BLaER1 treated with 17β-estradiol and CSF1 and Interleukin-3, amounts not matched to agents 10 nM and 100 nM (cell line): ENCODE results near the gene EZR.
"Not testable (repeated sequence)": the region's sequence is repeated elsewhere in the genome, so short reads cannot be mapped to it uniquely, and the experiment has no call there.

Experiments
- H3K27ac ChIP-seq, 11 experiments: shearing (Covaris generic); formaldehyde crosslinking; 2 replicates each; pipeline ENCODE4 v1.8.1; 2022
- H3K27me3 ChIP-seq, 11 experiments: shearing (Covaris generic); formaldehyde crosslinking; 2 replicates each; pipeline ENCODE4 v1.8.1; 2022
- H3K36me3 ChIP-seq, 11 experiments: shearing (Covaris generic); formaldehyde crosslinking; 2 replicates each; pipeline ENCODE4 v1.8.1; 2022
- H3K4me1 ChIP-seq, 10 experiments: shearing (Covaris generic); formaldehyde crosslinking; 2 replicates each; pipeline ENCODE4 v1.8.1; 2022
- H3K4me2 ChIP-seq, 11 experiments: shearing (Covaris generic); formaldehyde crosslinking; 2 replicates each; pipeline ENCODE4 v1.8.1; 2022
- H3K4me3 ChIP-seq, 10 experiments: shearing (Covaris generic); formaldehyde crosslinking; 2 replicates each; pipeline ENCODE4 v1.8.1; 2022
- H3K9ac ChIP-seq, 11 experiments: shearing (Covaris generic); formaldehyde crosslinking; 2 replicates each; pipeline ENCODE4 v1.8.1; 2022
- H3K9me3 ChIP-seq, 11 experiments: shearing (Covaris generic); formaldehyde crosslinking; replicated peaks in 1 of 11; 2 replicates each; pipeline ENCODE4 v1.8.1; 2022
- H4K20me1 ChIP-seq, 11 experiments: shearing (Covaris generic); formaldehyde crosslinking; 2 replicates each; pipeline ENCODE4 v1.8.1; 2022
- Cebpa-rat ChIP-seq, 11 experiments: shearing (Covaris generic); IDR thresholded peaks; 2 replicates each; pipeline ENCODE4 v1.8.1; 2022

The EZR gene

GRCh38 chr6:158836625-158837311 is 17.6 kb upstream of the EZR start:
- no peak for TF ChIP-seq Cebpa-rat (IDR thresholded peaks at IDR 0.05)
- H3K4me3 ChIP-seq = no peak overlapping the region; a peak in 1 of 20 replicates
- 0 out of 22 replicates have a peak, but pooled peaks cover 0 to under 1% (median 0%) of the 10 kb centered on the region in 11 experiments for H3K9me3 ChIP-seq
- H3K27me3 ChIP-seq = no peaks in the 10 kb centered on the region
- H3K4me2 ChIP-seq = peak overlapping the region; percentile 23 to 81 (median 67)
- peak overlapping the region in 1 of 11 experiments; percentile 42; a peak in 1 of 22 replicates for H3K9ac ChIP-seq
- peak overlapping the region in 1 of 11 experiments; percentile 44; a peak in 1 of 22 replicates for H3K27ac ChIP-seq
- H4K20me1 ChIP-seq = no peaks in the 10 kb centered on the region
- H3K36me3 ChIP-seq = no peaks in the 10 kb centered on the region
- H3K4me1 ChIP-seq = peaks cover 12 to 27% (median 21%) of the 10 kb centered on the region in 10 experiments; a peak in 18 of 20 replicates

- H3K27me3 ChIP-seq = no peaks in the 10 kb centered on the region
- H3K36me3 ChIP-seq = no peaks in the 10 kb centered on the region
- H3K9me3 ChIP-seq = no peaks in the 10 kb centered on the region
- no peak for TF ChIP-seq Cebpa-rat (IDR thresholded peaks at IDR 0.05)
- H3K27ac ChIP-seq = no peak overlapping the region
- H3K9ac ChIP-seq = no peak overlapping the region
- no peak overlapping the region for H3K4me3 ChIP-seq
- H3K4me1 ChIP-seq = peaks cover 8 to 27% (median 21%) of the 10 kb centered on the region in 10 experiments; a peak in 18 of 20 replicates
- peak overlapping the region in 9 of 11 experiments; percentile 45 to 81 (median 72); a peak in 17 of 22 replicates for H3K4me2 ChIP-seq
- H4K20me1 ChIP-seq = no peaks in the 10 kb centered on the region
These were observed 16.6 kb upstream of the EZR start for GRCh38 chr6:158835616-158836221.

- Histone ChIP-seq H3K9ac (no peak overlapping the region), H3K27me3 (no peaks in the 10 kb centered on the region), H3K9me3 (no peaks in the 10 kb centered on the region), H3K4me1 (peaks cover 8 to 27% (median 21%) of the 10 kb centered on the region in 10 experiments; a peak in 18 of 20 replicates), H3K4me2 (no peak overlapping the region), H3K36me3 (no peaks in the 10 kb centered on the region), H3K27ac (no peak overlapping the region), H3K4me3 (no peak overlapping the region), H4K20me1 (no peaks in the 10 kb centered on the region)
- no peak for TF ChIP-seq Cebpa-rat (IDR thresholded peaks at IDR 0.05)
These were observed 15.7 kb upstream of the EZR start for GRCh38 chr6:158834675-158835385.

GRCh38 chr6:158832807-158833206 is 13.6 kb upstream of the EZR start:
- H3K9ac ChIP-seq, H3K4me3 ChIP-seq, H3K4me2 ChIP-seq, H3K27ac ChIP-seq, H4K20me1 ChIP-seq, H3K36me3 ChIP-seq, H3K9me3 ChIP-seq, H3K27me3 ChIP-seq: not testable (repeated sequence)
- H3K4me1 ChIP-seq = peaks cover 8 to 27% (median 21%) of the 10 kb centered on the region in 10 experiments; a peak in 18 of 20 replicates

GRCh38 chr6:158832026-158832425 is 12.9 kb upstream of the EZR start:
- Histone ChIP-seq H3K27ac (no peak overlapping the region), H3K4me3 (no peak overlapping the region), H3K9me3 (no peaks in the 10 kb centered on the region), H4K20me1 (no peaks in the 10 kb centered on the region), H3K4me1 (peaks cover 13 to 23% (median 16%) of the 10 kb centered on the region in 10 experiments), H3K4me2 (no peak overlapping the region), H3K9ac (no peak overlapping the region), H3K36me3 (no peaks in the 10 kb centered on the region), H3K27me3 (no peaks in the 10 kb centered on the region)
- no peak for TF ChIP-seq Cebpa-rat (IDR thresholded peaks at IDR 0.05)

GRCh38 chr6:158831571-158831970 is 12.4 kb upstream of the EZR start:
- Histone ChIP-seq H3K4me3 (no peak overlapping the region), H3K9ac (no peak overlapping the region), H3K4me2 (no peak overlapping the region)

GRCh38 chr6:158830736-158831135 is 11.6 kb upstream of the EZR start:
- Histone ChIP-seq H3K9me3 (no peaks in the 10 kb centered on the region), H4K20me1 (no peaks in the 10 kb centered on the region), H3K9ac (no peak overlapping the region), H3K27me3 (no peaks in the 10 kb centered on the region), H3K4me1 (peaks cover under 1 to 13% (median 4%) of the 10 kb centered on the region in 10 experiments; a peak in 16 of 20 replicates), H3K36me3 (no peaks in the 10 kb centered on the region), H3K27ac (no peak overlapping the region), H3K4me3 (no peak overlapping the region), H3K4me2 (no peak overlapping the region)
- no peak for TF ChIP-seq Cebpa-rat (IDR thresholded peaks at IDR 0.05)

More at GRCh38 chr6:158831571-158831970, 12.4 kb upstream of the EZR start:
- no peak overlapping the region for H3K27ac ChIP-seq
- no peaks in the 10 kb centered on the region for H3K9me3 ChIP-seq
- no peak for TF ChIP-seq Cebpa-rat (IDR thresholded peaks at IDR 0.05)
- H3K27me3 ChIP-seq = no peaks in the 10 kb centered on the region
- H4K20me1 ChIP-seq = no peaks in the 10 kb centered on the region
- no peaks in the 10 kb centered on the region for H3K36me3 ChIP-seq
- peaks cover 9 to 19% (median 13%) of the 10 kb centered on the region in 10 experiments for H3K4me1 ChIP-seq

GRCh38 chr6:158828807-158829206 is 9.6 kb upstream of the EZR start:
- no peaks in the 10 kb centered on the region for H3K9me3 ChIP-seq
- no peaks in the 10 kb centered on the region for H4K20me1 ChIP-seq
- H3K27me3 ChIP-seq = no peaks in the 10 kb centered on the region
- H3K27ac ChIP-seq = no peak overlapping the region
- H3K36me3 ChIP-seq = no peaks in the 10 kb centered on the region
- no peak for TF ChIP-seq Cebpa-rat (IDR thresholded peaks at IDR 0.05)
- H3K9ac ChIP-seq = no peak overlapping the region
- no peak overlapping the region for H3K4me2 ChIP-seq
- no peak overlapping the region for H3K4me3 ChIP-seq
- H3K4me1 ChIP-seq = peaks cover 0 to 13% (median 0%) of the 10 kb centered on the region in 10 experiments; a peak in 3 of 20 replicates

- Histone ChIP-seq H3K36me3 (no peaks in the 10 kb centered on the region), H4K20me1 (no peaks in the 10 kb centered on the region), H3K27me3 (no peaks in the 10 kb centered on the region), H3K4me2 (peak overlapping the region in 2 of 11 experiments; percentile 36 to 47; a peak in 4 of 22 replicates), H3K9ac (no peak overlapping the region), H3K27ac (no peak overlapping the region; a peak in 1 of 22 replicates), H3K4me3 (no peak overlapping the region), H3K9me3 (no peaks in the 10 kb centered on the region; a peak in 2 of 22 replicates), H3K4me1 (peaks cover 0 to 13% (median 0%) of the 10 kb centered on the region in 10 experiments; a peak in 4 of 20 replicates)
- TF ChIP-seq Cebpa-rat (IDR thresholded peaks at IDR 0.05) = no peak
These were observed 7.8 kb upstream of the EZR start for GRCh38 chr6:158826819-158827501.
